NCI-H345 treated with DMSO at 0.1 percent for 48 hours (cell line): ENCODE data around the gene PLXDC1.
"Not testable (repeated sequence)": the region's sequence is repeated elsewhere in the genome, so short reads cannot be mapped to it uniquely, and the experiment has no call there.

Experiments
- DNase-seq: peaks from one replicate; lab custom pipeline; 2025; ENCODE audit not compliant: unreplicated experiment; lab: John Stamatoyannopoulos, UW

The PLXDC1 gene

GRCh38 chr17:39130205-39130604 is 21.2 kb downstream of the PLXDC1 start:
- no peak for DNase-seq

- not testable (repeated sequence) for DNase-seq
These were observed 21.9 kb downstream of the PLXDC1 start for GRCh38 chr17:39129544-39129943.

- DNase-seq = no peak
These were observed 25.0 kb downstream of the PLXDC1 start for GRCh38 chr17:39126436-39126835.

GRCh38 chr17:39125143-39125875 is 26.1 kb downstream of the PLXDC1 start:
- no peak for DNase-seq

GRCh38 chr17:39123627-39124026 is 27.8 kb downstream of the PLXDC1 start:
- no peak for DNase-seq

- DNase-seq = no peak
These were observed 28.4 kb downstream of the PLXDC1 start for GRCh38 chr17:39122991-39123390.

GRCh38 chr17:39121919-39122318 is 29.5 kb downstream of the PLXDC1 start:
- not testable (repeated sequence) for DNase-seq

- no peak for DNase-seq
These were observed 32.6 kb downstream of the PLXDC1 start for GRCh38 chr17:39118674-39119419.

- DNase-seq = no peak
These were observed 35.2 kb downstream of the PLXDC1 start for GRCh38 chr17:39116224-39116623.

- no peak for DNase-seq
These were observed 36.3 kb downstream of the PLXDC1 start for GRCh38 chr17:39115135-39115534.

GRCh38 chr17:39114723-39115122 is 36.7 kb downstream of the PLXDC1 start:
- DNase-seq = no peak

- no peak for DNase-seq
These were observed 37.6 kb downstream of the PLXDC1 start for GRCh38 chr17:39113871-39114270.

GRCh38 chr17:39110435-39111136 is 40.9 kb downstream of the PLXDC1 start:
- no peak for DNase-seq

GRCh38 chr17:39108461-39109375 is 42.7 kb downstream of the PLXDC1 start:
- no peak for DNase-seq

- DNase-seq = no peak
These were observed 43.5 kb downstream of the PLXDC1 start for GRCh38 chr17:39107973-39108372.

GRCh38 chr17:39107155-39107554 is 44.3 kb downstream of the PLXDC1 start:
- DNase-seq = no peak

GRCh38 chr17:39105705-39106104 is 45.7 kb downstream of the PLXDC1 start:
- DNase-seq = no peak

- DNase-seq = no peak
These were observed 46.8 kb downstream of the PLXDC1 start for GRCh38 chr17:39104657-39105056.

- DNase-seq = no peak
These were observed 47.4 kb downstream of the PLXDC1 start for GRCh38 chr17:39104046-39104445.

- no peak for DNase-seq
These were observed 50.3 kb downstream of the PLXDC1 start for GRCh38 chr17:39101091-39101490.

GRCh38 chr17:39100530-39100929 is 50.9 kb downstream of the PLXDC1 start:
- no peak for DNase-seq
